ENCODE measurements around the gene RAB34.
"Not testable (repeated sequence)": the region's sequence is repeated elsewhere in the genome, so short reads cannot be mapped to it uniquely, and the experiment has no call there.

RAB34 gene

DNA sequence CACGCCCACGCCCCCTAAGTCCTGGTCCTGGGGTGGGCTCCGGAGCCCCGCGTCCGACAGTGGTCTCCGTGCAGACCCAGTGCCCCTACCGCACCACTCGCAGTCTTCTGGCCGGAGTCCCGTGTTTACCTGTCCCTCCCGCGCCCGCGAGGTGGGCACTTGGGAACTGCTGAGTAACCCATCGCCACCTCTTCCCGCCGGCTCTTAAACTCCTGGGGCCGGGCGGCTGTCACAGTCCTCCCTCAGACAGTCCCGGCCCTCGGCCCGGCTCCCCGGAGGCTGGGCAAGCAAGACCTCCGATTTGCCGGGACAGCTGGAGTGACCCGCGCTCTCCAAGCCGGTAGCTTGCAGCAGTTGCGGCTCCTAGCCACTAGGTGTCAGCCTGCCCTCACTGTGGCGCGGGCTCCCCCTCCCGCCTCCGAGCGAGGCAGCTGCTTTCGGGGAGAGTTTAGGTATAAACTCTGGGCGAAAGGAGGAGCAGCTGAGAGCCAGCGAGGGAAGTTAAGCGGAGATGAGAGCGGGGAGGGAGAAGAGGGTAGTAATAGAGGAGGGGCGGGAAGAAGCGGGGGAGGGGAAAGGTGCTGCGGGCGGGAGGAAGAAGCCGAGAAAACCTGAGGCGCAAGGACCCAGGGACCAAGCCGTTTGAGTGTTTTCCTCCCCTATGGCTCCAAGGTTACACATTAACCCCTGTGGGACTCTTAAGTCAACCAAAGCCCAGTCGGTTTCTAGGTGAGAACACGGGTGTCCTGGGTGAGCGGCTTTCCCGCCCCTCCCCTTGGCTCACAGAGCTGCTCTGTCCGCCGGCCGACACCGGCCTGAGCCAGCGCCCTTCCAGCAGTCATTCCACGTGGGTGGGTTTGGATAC lies 9.2 kb upstream of the RAB34 start:
- DNase-seq = peak; percentile 99

- DNase-seq = no peak
Observed at GRCh38 chr17:28726226-28726626, 8.6 kb upstream of the RAB34 start, which contains the start of gene TLCD1. Gene TLCD1, minus strand, starts transcription at chr17:28726233. Its CDS starts 136 bp downstream, at chr17:28726097.

DNA sequence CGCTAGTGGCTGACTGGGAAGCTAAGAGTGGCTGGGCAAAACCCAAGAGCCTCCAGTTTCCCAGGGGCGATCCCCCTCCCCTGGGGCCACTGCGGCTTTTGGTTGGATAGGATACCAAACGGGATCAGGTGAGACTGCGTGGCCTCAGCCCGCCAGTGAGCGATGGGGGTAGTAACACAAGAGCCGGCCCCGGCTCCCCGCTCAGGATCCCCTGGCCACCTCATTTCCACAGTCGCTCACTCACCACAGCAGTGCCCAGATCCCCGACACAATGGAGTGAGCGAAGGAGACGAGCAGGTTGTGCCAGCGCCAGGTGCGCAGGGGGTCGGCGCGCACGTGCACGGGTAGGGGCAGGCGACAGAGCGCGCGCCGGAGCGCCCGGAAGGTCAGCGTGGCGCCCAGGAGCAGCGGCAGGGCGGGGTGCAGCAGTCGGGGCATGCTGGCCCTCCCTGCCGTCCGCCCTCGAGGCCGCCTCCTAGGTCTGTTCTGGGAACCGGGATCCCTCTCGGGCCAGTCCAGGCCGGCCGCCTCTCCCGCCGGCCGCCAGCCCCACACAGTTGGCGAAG lies 8.1 kb upstream of the RAB34 start:
- DNase-seq = peak; percentile 98

DNA sequence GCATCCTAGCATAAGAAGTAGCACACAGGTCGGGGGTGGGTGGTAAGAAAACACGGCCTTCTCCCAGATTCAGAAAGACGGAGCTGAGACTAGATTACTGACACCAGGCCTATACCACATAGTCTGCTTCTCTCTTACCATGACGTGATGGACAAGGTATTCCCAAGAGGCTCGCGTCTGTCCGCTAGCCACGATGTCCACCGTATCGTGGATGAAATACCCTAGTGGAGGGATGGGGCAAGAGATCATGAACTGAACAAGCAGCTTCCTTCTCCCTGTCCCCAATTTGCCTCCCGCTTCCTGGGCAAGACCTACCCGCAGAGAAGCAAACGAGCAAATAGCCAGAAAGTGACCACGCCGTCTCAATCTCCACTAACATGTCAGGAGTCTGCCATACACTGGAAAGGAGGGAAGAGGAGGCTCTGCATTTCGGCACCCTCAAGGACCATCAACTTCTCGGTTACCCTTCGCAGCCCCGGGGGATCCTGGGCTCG lies 7.5 kb upstream of the RAB34 start:
- peak; percentile 93 for DNase-seq

DNA sequence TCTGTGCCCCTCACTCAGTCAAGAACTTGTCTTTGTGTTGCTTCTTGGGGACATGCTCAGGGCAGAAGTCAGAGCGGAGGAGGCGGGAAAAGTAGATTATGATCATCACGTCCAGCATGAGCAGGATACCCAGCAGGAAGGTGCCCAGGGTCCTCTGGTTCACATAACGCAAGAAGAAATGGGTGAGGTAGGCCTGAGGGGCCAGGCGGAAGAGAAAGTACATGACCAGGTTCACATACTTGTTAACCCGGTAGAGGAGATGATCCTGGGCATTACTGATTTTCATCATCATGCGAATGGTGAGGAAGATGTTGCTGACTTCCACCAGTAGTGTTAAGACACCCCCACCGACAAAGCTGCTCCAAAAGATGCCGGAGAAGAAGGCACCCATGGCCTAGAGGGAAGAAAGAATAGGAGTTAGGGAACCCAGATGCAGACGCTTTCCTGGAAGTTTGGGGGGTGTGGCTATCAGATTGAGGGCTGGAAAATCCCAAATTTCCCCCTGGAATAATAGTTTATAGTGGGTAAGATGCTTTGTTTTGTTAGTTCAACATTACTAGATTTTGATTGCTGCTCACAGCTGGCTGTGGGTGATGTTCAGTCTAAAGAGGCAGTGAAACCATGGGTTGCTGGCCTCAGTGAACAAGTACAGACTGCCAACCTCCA lies 7.0 kb upstream of the RAB34 start:
- DNase-seq = no peak

DNA sequence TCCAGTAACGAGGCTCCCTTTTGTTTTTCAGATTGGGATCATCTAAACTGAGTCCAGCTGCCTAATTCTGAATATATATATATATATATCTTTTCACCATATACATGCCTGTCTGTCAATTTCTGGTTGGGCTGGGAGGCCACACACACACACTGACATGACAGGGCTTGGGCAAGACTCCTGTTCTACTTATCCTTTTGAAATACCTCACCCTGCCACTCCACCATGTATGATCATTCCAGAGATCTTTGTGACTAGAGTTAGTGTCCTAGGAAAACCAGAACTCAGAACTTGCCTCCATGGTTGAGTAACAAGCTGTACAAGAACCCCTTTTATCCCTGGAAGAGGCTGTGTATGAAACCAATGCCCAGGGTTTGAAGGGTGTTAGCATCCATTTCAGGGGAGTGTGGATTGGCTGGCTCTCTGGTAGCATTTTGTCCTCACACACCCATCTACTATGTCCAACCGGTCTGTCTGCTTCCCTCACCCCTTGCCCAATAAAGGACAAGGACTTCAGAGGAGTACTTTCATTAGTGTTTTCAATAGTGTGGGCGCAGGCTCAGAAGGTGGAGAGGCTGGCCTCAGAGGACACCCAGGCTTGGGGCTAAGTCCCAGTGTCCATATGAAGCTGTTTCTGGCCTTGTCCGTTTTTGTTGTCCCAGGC lies 6.3 kb upstream of the RAB34 start:
- not testable (repeated sequence) for DNase-seq

DNA sequence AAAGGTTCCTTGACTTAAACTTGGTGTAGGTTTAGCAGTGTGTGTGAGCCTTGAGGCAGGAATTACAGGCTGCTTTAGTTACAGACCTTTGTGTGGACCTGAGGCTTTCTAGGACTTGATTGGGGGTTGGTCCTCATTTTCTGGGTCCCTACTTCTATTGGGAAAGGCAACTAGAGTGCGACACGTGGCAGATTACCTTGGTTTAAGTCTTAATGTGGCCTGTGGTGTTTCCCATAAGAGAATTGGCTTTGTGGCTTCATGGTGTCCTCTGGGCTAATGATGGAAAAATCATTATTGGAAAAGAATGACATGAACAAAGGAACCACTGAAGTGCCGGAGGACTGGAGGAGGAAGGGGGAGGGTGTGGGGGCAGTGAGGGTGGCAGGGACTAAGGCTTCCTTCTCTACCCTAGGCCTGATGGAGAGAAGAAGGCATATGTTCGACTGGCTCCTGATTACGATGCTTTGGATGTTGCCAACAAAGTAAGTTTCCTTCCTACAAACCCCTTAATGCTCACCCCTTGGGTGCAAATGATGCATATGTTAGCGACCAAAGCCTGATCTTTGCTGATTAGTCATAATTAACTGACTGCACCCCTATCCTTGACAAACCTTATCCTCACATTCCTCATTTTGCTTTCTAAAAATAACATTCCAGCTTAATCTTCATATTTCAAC lies 5.6 kb upstream of the RAB34 start:
- DNase-seq = no peak

- DNase-seq = no peak
Observed at GRCh38 chr17:28722417-28723158, 4.9 kb upstream of the RAB34 start.

DNA sequence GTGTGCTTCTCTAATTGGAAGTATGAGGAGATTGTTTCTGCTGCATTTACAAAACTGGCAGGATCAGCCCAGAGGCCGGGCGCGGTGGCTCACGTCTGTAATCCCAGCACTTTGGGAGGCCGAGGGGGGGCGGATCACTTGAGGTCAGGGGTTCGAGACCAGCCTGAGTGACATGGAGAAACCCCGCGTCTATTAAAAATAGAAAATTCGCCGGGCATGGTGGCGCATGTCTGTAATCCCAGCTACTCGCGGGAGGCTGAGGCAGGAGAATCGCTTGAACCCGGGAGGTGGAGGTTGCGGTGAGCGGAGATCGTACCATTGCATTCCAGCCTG lies 3.3 kb upstream of the RAB34 start:
- DNase-seq = not testable (repeated sequence)

DNA sequence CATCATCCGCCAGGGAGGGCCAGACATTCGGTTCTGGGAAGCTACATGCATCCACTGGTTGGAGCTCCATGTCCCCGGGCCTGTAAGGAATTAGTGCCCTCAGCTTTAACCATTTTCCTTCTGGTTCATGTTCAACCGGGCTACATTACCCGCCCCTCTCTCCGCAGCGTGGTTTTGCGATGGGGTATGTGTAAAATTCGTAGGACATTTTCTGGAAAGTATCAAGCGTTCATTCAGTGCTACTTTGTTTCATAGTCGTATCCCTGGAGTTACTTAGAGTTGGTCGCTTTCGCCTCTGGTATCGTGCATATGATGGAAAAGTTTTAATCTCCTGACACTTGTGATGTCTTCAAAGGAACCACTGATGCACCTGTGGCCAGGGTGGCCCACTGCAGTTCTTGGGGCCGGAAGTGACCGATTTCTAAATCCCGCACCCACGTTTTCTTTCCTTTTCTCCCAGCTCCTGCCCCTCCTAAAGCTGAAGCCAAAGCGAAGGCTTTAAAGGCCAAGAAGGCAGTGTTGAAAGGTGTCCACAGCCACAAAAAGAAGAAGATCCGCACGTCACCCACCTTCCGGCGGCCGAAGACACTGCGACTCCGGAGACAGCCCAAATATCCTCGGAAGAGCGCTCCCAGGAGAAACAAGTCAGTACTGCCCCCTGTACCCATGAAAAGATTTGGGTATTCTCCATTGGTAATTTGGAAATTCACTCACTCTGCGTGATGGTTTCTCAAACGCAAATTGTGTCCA lies 2.8 kb upstream of the RAB34 start:
- no peak for DNase-seq

GRCh38 chr17:28719021-28719433 lies 1.4 kb upstream of the RAB34 start:
- DNase-seq = no peak

GRCh38 chr17:28718333-28719020 lies 809 bp upstream of the RAB34 start:
- no peak for DNase-seq

DNA sequence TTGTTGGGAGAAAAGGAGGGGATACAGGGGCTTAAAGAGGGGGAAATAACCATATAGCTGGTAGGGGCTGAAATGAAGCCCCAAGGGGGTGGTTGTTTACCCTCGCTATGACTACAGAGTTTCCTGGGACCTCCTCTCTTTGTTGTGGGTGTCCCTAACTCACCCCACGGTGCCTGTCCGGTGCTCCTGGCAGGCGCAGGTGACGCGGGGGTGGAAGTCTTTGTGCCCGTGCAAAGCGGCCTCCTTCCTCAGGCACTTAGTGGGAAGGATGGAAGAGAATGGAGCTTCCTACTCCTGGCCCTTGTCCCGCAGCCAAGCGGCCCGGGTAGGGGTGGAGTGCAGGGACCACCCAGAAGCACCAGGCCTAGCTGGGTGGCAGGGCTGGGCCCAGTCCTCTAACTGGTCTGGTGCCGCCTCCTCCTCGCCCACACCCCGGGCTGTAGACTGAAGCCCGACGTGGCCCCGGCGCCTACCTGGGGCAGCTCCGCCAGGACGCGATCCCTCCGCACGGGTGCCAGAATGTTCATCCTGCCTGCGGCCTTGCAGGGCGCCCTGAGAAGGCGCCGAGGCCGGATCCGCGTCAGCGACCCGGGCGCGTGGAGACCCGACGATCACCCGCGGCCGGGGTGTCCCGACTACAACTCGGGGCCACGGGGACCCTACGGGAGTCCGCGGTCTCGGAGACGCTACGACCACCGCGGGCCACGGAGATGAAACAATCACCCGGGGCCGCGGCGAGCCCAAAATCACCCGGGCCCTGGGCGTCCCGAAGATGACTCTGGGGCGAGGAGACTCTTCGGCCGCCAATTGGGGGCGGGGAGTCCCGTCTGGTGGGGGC lies 709 bp downstream of the RAB34 start:
- peak; percentile 80 for DNase-seq

GRCh38 chr17:28715217-28715616 lies 2.5 kb downstream of the RAB34 start:
- DNase-seq = peak; percentile 43

- DNase-seq = no peak
Observed at GRCh38 chr17:28714281-28714680, 3.4 kb downstream of the RAB34 start.

DNA sequence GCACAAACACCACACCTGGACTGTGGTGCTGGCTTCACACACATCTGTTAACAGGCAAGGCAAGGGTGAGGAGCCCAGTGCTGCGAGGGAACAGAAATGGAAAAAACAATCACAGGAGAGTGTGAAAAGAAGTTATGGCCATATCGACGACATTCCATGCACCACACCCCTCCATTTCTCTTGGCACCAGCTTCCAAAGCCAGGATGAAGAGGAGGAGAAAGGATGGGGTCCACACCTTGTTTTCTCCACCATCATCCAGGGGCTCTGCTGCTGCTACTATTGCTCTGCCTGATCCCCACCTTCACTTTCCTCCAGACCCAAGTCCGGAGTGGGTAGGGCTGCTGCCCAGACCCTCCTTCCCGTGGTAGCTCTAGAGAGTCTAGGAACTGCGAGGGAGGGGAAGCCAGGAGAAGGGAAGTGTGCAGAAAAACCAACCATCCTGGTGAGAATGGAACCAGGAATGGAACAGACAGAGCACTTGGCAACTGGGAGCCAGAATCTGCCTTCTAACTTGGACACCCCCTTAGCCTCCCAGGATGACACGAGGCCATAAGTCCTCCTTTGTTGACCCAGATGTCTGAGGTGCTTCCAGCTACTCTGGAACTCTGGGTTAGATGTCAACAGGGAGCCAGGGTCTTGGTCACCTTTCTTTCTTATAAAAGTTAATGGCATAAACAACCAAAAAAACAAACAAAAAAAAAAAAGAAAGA lies 4.8 kb downstream of the RAB34 start:
- DNase-seq = peak; percentile 60

DNA sequence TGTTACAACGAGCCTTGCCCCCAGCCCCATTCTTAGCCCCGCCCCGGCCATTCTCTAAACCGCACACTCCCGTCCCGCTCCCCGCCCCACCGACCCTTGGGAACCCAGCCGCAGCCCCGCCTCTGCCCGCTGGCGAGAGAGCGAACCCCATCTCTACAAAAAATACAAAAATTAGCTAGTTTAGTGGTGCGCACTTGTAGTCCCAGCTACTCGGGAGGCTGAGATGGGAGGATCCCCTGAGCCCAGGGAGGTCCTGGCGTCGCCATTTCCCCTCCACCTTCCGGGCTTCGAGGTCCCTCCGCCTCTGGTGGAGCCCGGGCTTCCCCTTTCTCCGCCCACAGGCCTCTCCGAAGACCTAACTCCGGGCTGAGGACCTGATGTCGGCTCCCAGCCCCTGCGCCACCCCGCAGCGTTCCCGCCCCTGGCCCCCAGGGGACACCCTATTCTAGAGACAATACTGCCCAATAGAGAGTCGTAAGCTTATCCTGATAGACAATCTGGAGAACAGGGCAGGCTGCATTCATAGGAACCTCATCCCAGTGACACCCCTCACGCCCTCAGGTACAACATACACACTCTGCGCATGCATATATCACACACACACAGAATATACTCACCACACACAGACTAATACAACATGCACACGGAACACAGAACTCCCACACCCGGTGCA lies 5.5 kb downstream of the RAB34 start:
- peak; percentile 91 for DNase-seq

DNA sequence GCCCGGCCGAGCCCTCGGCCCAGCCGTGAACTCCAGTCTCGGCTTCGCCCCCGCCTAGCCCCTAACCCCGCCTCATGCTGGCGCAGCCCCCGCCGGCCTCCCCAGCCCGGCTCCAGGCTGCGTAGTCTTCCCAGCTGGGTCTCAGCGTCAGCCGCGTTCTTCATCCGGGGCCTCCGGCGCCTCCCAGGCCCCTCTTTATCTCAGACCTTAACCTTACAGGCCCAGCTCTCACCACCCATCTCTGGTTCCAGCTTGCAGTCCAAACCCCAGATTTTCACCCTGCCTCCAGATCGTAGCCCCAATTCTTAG lies 6.0 kb downstream of the RAB34 start, which contains the start of gene PROCA1:
PROCA1 (minus strand) TSS at position 166 of the 309 bp plus-strand sequence. CDS start 228 bp downstream, outside the sequence.
- no peak for DNase-seq
